ENCODE measurements around the gene TRIM69. TPM values are rescaled to one million over a fixed set of nuclear protein-coding genes. Genes with fewer than 3 reads are reported as not detected.

Gene TRIM69
- total and polyA plus RNA-seq, 2 of the 8 experiments (the other 6 are each of a cell fraction or from before 2014, with no cell fraction given) = 4.3 to 6.2 TPM

DNA sequence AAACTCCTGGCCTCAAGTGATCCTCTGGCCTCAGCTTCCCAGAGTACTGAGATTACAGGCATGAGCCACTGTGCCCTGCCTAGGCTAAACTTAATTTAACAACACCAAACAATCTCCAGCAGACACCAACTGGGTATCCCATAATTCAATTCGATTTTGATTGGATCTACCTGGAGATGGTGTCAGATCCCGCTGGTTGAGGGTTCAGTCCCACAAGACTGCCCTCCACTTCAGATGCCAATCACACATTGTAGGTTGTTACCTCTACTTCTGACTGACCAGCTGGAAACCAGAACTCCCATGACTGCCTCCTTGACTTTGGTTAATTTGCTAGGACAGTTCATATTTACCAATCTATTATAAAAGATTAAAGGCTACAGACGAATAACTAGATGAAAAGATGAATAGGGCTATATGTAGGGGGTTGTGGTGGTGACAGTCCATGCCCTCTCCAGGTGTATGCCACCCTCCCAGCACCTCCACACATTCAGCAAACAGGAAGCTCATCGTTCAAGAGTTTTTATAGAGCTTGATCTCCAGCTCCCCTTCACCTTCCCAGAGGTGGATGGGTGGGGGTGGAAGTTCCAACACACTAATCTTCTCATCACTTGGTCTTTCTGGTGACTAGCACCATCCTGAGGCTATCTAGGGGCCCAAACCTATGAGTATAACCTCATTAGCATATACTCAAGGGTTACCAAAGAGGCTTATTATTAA is 15.7 kb upstream of the TRIM69 start (continued):
- TF ChIP-seq, protein P1, sequence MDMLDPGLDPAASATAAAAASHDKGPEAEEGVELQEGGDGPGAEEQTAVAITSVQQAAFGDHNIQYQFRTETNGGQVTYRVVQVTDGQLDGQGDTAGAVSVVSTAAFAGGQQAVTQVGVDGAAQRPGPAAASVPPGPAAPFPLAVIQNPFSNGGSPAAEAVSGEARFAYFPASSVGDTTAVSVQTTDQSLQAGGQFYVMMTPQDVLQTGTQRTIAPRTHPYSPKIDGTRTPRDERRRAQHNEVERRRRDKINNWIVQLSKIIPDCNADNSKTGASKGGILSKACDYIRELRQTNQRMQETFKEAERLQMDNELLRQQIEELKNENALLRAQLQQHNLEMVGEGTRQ (IDR thresholded peaks at IDR 0.05; ENCODE audit: low read length) = no peak
- TF ChIP-seq RAD21 (IDR thresholded peaks at IDR 0.05 in 1 of 2, conservative IDR thresholded peaks at IDR 0.05 in 1 of 2; ENCODE audit: low read depth in 2 of 2, low read length in 2 of 2) (no peak), BRCA1 (IDR thresholded peaks at IDR 0.05; ENCODE audit: low read depth, low read length) (no peak), BCL11A (IDR thresholded peaks at IDR 0.05; ENCODE audit: low read depth in 2 of 2, low read length in 2 of 2) (no peak), KDM1A (IDR thresholded peaks at IDR 0.05; ENCODE audit: borderline replicate concordance, low read length) (no peak), GTF2F1 (IDR thresholded peaks at IDR 0.05; ENCODE audit: borderline replicate concordance, low read depth, low read length) (no peak), CREB1 (IDR thresholded peaks at IDR 0.05) (no peak)
- TF ChIP-seq, protein P2, sequence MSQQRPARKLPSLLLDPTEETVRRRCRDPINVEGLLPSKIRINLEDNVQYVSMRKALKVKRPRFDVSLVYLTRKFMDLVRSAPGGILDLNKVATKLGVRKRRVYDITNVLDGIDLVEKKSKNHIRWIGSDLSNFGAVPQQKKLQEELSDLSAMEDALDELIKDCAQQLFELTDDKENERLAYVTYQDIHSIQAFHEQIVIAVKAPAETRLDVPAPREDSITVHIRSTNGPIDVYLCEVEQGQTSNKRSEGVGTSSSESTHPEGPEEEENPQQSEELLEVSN (IDR thresholded peaks at IDR 0.05) = no peak

All from H1 (cell line).